Measurements from ENCODE around the gene HEXIM2.
"Not testable (repeated sequence)": the region's sequence is repeated elsewhere in the genome, so short reads cannot be mapped to it uniquely, and the experiment has no call there.

HEXIM2 gene

DNA sequence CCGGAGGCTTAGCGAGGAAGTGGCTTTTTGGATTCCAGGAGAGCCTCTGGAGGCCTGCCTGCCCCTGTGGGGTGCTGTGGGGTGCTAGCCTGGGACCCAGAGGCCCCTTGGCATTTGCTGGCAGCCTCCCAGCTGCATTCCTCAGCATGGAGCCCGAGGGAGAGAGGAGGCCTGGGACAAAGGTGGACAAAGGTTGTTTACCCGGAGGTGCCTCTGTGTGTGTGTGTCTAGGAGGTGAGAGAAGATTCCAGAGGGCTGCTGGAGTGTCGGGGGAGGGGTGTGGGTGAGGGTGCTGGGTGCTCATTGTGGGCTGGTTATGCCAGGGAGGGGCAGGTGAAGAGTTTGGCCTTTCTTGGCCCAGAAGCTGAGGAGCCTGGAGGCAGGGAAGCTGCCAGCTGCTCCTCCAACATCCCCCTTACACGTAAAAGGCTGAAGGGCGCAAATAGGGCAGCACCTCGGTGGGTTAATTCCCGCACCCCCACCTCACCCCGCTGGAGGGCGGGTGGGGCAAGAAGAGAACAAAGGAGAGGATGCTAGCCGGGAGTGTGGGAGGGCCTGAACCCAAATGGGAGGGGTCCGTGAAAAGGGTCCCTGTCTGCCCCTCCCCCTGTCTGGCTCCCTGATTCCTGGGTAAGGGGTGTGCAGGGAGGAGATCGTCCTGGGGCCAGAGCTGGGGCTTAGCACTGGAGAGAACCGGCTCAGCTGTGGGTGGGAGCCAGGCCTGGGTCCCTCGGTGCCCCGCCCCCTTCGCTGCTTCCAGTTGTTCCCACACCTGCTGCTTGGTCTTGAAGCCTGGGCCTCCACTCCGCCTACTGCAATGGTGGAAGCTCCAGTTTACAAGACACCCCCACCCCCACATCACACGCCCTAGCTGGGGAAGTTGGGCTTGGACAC is 9.9 kb downstream of the HEXIM2 start:
- no peak for DNase-seq

DNA sequence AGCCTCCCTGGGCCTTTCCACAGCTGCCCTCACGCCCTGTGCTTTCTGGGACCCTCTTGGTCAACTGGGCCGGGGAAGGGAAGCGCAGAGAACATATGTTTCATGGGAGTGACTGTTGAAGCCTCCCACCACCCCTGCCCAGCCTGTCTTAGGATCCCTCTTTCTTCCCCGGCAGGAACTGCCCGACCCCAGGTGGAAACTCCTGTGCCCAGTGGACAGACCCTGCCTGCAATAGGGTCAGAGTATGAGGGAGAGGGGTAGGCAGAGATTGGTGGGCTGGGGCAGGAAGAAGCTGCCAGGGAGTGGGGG is 10.5 kb downstream of the HEXIM2 start:
- DNase-seq = no peak

DNA sequence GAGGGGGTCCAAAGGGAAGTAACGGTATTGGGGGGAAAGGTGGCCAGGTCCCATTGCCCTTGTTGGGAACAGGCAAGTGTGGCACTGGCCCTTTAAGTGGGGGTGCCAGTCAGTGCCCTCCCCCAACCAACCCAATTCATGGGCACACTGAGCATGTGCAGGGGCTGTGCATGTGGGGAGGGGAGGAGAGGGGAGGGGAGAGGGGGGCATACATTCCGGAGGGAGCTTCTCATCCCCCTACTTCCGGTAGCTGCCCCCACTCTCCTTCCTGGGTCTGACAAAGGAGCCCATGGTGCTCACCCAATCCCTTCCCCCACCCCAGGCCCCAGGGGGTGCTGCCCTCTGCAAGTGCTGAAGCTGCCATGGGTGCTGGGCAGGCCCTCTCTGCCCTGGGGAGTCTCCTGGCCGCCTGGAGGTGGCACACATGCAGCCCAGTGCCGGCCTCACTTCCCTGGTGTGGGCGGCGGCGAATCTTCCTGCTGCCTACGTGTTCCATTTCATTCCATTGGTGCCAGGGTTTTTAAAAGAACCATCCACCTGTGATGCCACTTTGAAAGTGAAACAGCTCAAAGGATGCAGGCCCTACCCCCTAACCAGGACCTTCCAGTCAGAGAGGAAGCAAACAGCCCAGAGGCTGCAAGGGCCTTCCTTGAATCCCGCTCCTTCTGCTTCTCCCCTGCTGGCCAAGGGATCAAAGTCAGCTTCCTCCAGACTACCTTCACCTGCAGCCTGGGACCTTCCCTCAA is 11.0 kb downstream of the HEXIM2 start:
- peak; percentile 64 for DNase-seq

DNA sequence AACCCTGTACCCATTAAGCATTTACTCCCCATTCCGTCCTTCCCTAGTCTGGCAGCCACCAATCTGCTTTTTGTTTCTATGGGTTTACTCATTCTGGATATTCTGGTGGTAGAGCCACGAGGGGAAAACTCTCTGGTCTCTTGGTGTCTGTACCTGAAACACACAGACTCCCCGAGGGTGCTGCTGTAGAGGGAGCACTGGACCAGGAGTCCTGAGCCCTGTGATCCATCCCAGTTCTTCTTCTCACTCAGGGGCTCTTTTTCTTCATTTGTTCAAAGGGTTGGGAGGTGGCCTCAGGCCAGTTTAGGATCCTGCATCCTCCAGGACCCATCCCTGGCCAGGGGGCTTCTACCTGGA is 14.1 kb downstream of the HEXIM2 start:
- no peak for DNase-seq

DNA sequence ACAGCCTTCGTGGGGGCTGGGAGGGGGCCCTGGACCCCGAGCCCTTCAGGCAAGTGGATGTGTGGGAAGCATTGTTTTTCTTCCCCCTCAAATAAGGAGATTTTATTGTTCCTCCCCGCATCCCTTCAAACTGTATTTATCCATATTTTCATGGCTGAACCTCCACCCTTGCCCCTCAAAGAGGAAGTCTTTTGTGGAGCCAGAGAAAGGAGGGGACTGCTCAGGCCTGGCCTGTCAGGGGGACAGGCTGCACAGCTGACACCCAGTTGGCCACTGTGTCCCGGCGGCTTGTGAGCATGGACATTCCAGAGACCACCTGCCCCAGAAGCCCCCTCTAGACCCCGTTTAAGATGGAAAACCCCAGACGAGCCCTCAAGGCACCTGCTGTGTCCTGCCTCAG is 15.9 kb downstream of the HEXIM2 start:
- DNase-seq = no peak

DNA sequence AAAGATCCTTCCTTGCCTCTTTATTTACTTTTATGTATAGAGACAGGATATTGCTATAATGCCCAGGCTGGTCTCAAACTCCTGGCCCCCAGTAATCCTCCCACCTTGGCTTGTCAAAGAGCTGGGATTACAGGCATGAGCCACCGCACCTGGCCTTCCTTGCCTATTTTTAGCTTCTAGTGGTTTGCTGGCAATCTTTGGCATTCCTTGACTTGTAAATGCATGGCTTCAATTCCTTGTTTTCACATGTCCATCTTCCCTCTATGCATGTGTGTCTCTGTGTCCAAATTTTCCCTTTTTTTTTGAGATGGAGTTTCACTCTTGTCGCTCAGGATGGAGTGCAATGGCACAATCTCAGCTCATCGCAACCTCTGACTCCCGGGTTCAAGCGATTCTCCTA is 22.5 kb downstream of the HEXIM2 start:
- no peak for DNase-seq

DNA sequence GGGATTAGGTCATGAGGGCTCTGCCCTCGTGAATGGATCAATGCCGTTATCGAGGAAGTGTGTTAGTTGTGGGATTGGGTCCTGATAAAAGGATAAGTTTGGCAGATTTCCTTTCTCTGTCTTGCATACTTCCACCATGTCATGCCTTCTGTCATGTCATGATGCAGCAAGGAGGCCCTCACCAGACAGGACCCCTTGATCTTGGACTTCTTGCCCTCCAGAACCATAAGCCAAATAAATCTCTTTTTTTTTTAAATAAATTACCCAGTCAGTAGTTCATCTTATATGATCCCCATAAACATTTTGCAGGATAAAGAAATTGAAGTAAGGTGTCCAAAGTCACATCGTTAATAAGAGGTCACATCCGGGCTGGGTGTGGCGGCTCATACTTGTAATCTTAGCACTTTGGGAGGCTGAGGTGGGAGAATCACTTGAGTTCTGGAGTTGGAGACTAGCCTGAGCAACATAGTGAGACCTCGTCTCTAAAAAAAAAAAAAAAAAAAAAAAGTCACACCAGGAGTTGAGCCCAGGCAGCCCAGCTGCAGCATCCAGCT is 25.2 kb downstream of the HEXIM2 start:
- DNase-seq = no peak

DNA sequence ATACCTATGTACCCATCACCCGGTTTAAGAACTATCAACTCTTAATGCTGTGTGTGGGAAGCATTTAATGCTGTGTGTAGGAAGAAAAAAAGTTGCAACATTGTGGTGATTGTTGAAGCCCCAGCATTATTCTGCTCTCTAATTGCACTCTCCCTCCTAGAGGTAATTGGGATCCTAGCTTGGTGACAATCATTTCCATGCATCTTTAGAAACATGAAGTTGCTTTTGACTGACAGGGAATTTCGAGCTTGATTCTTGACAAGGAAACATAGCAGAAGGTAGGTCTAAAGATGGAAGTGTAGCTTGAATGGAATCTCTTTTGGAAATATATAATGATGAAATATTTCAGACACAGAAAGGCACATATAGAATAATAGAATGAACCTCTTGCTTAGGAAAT is 27.3 kb downstream of the HEXIM2 start:
- no peak for DNase-seq

DNA sequence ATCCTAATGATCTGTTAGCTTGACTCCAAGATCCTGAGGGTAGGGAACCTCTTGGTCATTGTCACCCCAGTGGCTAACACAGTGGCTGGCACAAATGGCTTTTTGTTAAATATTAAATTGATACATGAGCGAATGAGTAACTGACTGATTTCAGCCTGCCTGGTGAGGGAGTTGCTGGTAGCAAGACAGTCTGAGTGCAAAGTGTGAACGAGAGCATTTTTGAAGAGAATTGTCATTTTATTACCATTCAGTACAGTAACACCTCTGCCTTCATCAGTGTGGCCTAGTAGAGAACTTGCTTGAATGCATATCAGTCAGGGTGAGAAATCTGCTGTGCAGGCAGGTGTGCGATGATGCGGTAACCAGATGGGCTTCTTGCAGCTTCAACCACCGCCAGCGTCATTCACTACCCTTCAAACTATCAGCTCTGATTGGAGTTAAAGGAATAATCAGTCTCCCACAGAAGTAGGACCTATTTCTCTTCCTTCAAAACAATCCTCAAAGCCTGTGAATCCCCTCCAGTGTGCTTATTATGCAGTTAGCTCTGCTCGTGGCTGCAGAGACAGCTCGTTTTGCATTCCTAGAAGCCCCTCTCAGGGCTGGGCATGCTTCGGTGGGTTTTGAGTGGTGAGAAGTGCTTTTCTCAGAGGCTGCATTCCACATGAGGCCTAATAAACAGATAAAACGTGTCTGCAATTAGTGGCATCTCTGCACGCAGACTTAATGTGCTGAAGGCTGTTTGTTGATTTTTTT is 29.0 kb downstream of the HEXIM2 start:
- DNase-seq = no peak

DNA sequence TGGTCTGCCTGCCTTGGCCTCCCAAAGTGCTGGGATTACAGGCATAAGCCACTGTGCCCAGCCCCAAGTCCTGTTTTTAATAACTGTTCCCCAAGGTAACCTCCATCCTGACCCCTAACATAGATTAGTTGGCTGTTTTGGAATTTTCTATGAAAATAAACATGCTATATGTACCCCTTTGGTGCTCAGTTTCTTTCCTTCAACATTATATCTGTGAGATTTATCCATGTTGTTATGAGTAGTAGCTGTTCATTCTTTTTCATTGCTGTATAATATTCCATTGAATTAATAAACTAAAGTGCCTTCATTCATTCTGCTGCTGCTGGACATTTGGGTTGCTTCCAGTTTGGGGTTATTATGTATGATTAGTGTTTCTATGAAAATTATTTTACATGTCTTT is 33.7 kb downstream of the HEXIM2 start:
- no peak for DNase-seq

DNA sequence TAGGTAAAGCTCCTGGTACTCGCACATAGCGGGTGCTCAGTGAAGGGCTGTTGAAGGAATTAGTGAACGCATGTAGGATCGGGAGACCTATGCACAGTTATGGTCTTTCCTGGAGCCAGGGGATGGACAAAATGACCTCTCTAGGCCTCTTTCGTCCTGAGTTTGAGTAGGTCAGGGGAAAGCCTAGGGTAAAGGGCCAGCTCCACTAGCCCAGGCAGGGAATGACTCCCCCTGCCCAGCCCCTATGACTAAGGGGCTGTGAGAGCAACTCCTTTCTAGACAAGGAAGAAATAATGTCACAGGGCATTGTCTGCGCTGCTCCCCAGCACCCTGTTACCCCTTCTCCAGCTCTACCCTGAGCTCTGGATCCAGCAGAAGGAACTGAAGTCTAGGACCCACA is 35.4 kb downstream of the HEXIM2 start:
- no peak for DNase-seq

DNA sequence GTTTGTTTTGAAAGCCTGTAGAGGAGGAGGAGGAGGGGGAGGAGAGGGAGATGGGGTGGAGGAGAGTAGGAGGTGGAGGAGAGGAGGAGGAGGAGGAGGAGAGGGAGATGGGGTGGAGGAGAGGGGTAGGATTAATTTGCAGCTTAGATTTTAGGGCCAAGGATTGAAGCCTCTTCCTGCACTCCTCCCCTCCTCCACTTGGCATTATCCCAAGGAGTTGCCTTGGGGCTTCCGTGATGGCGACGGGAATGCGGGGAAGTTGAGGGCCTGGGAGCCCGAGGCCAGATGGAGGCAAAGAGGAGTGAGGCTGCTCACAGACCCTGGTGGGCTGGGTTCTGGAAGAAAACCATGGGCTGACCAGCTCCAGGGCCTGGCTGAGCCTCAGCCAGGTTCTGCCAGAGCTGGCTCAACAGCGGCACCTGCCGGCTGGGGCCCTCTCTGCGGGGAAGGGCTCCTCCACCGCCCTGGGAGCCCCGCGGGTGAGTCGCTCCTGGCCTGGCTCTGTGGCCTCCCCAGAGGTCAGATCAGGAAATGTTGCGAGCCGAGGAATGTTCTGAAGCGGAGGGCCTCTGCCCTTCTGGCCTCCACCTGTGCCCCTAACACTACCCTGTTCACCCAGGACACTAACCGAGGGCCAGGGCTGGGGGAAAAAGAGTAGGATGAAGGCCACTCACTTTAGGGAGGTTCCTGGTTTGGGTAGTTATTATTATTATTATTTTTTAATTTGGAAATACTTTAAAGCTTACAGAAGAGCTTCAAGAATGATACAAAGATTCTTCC is 36.1 kb downstream of the HEXIM2 start:
- peak; percentile 34 for DNase-seq

DNA sequence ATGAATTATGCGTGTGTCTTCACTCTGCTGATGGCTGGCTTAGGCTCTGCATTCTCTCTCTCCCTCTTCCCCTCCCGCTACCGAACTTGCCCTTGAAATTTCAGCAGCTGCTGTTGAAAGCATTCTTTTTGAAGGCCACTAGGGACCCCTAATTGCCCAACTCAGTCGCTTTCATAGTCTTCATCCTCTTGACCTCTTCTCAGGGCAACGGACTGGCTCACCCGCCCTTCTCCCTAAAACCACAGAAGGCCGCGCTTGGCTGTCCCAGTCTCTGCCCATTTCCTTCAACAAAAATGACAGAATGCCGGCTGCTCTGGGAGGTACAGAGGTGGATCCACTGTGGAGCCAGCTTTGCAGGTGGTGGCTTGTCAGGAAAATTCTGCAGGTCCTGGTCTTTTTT is 39.0 kb downstream of the HEXIM2 start:
- DNase-seq = peak; percentile 22

DNA sequence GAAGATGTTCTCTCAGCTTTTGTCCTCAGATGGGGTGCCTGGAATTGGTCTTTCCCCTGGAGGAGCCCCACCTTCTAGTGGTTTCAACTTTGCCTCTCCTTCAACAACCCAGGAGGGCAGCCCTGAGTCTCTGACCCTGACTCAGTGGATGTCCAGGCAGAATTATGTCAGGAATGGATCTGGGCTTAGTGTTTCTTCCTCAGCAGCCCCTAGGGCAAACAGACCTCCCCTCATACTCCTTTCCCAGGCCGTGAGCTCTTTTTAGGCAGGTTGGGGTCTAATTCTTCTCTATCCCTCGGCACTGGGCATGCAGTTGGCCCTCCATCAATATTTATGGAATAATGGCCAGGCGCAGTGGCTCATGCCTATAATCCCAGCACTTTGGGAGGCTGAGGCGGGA is 39.8 kb downstream of the HEXIM2 start:
- DNase-seq = no peak

DNA sequence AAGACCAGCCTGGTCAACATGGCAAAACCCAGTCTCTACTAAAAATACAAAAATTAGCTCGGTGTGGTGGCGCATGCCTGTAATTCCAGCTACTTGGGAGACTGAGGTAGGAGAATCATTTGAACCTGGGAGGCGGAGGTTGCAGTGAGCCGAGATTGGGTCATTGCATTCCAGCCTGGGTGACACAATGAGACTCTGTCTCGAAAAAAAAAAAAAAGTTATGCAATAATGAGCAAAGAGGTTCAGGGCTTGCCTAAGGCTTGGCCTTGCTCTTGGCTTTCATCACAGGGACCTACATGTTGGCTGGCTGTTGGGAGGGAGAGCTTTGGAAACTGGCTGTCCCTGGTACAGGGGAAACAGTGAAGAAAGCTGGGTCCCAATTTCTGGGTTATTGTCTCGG is 40.2 kb downstream of the HEXIM2 start:
- not testable (repeated sequence) for DNase-seq

DNA sequence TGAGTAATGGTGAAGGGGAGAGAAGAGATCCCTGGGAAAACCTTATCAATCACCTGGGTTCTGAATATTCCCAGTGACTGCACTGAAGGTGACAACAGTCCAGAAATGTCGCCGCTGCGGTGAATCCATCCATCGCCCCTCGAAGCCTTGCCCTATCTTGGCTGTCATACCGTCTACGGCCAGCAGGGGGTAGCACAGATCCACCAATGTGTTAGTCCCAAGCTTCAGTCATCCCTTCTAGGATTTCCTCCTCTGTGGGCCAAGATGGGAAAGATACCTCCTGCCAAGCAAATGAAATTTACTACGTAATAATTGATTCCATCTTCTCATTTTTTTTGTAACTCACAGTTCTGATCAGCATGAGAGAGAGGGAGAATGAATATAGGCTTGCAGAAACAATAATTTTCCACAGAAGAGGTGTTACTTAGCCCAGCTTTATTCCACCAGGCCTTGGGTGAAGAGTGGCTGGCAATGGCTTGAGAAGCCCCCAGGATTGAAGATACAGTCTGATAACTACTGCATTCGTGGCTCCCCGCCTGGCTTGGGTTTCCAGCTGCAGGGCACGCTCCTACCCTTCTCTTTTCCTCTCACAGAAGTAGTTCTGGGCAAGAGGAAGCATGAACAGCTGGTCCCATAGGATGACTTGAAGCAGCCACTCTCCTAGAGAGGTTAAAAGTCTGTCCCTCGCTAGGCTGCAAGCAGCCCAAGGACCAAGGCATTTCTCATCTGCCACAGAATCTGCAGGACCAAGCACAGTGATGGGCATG is 57.4 kb downstream of the HEXIM2 start:
- peak; percentile 38 for DNase-seq

All from NCI-H1436 treated with DMSO at 0.1 percent for 48 hours (cell line).